Measurements from ENCODE around the gene TOR4A.

Gene TOR4A

DNA sequence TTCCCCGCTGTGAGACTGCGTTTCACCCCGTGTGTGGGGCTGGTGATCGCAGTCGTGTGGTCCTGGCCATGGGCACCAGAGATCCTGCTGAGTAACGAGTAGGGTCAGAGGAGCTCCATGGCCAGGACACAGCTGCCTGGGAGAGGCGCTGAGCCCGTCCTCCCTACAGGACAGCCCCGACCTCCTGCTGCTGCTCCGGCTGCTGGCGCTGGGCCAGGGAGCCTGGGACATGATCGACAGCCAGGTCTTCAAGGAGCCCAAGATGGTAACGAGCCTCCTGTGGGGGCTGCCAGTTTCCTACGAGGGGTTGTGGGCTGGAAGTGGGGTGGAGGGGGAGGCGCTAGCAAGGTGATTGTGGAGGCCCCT is 11.4 kb upstream of the TOR4A start:
- peaks cover 18 to 21% of the 10 kb centered on the region in 2 donors for H3K4me1 ChIP-seq (ENCODE audit: control insufficient read depth in 1 of 2, insufficient read depth in 2 of 2, low read length in 2 of 2)
- no peaks in the 10 kb centered on the region for H3K9me3 ChIP-seq (ENCODE audit: control insufficient read depth in 1 of 2, low read length in 2 of 2)
- no peak overlapping the region for H3K9ac ChIP-seq (ENCODE audit: low read depth in 1 of 2, low read length in 2 of 2)
- H3K36me3 ChIP-seq (ENCODE audit: control insufficient read depth in 1 of 2, insufficient read depth in 2 of 2, low read length in 2 of 2), result peaks cover 12 to 45% of the 10 kb centered on the region in 2 donors
- no peak overlapping the region for H3K4me3 ChIP-seq (ENCODE audit: low read depth in 1 of 2, low read length in 2 of 2)
- H3K27ac ChIP-seq (ENCODE audit: low read depth, low read length), result no peak overlapping the region
- no peaks in the 10 kb centered on the region for H3K27me3 ChIP-seq (ENCODE audit: control insufficient read depth in 1 of 2, insufficient read depth in 2 of 2, low read length in 2 of 2)

- Histone ChIP-seq H3K27ac (ENCODE audit: low read depth, low read length) (no peak overlapping the region), H3K36me3 (ENCODE audit: control insufficient read depth in 1 of 2, insufficient read depth in 2 of 2, low read length in 2 of 2) (peaks cover 12 to 46% of the 10 kb centered on the region in 2 donors), H3K9me3 (ENCODE audit: control insufficient read depth in 1 of 2, low read length in 2 of 2) (no peaks in the 10 kb centered on the region), H3K4me3 (ENCODE audit: low read depth in 1 of 2, low read length in 2 of 2) (no peak overlapping the region), H3K9ac (ENCODE audit: low read depth in 1 of 2, low read length in 2 of 2) (no peak overlapping the region), H3K4me1 (ENCODE audit: control insufficient read depth in 1 of 2, insufficient read depth in 2 of 2, low read length in 2 of 2) (peaks cover 18 to 21% of the 10 kb centered on the region in 2 donors), H3K27me3 (ENCODE audit: control insufficient read depth in 1 of 2, insufficient read depth in 2 of 2, low read length in 2 of 2) (no peaks in the 10 kb centered on the region)
Measured at GRCh38 chr9:137266585-137267453, 10.7 kb upstream of the TOR4A start.

GRCh38 chr9:137267933-137268355 is 9.6 kb upstream of the TOR4A start:
- H3K9me3 ChIP-seq (ENCODE audit: control insufficient read depth in 1 of 2, low read length in 2 of 2), result no peaks in the 10 kb centered on the region
- no peaks in the 10 kb centered on the region for H3K27me3 ChIP-seq (ENCODE audit: control insufficient read depth in 1 of 2, insufficient read depth in 2 of 2, low read length in 2 of 2)
- H3K27ac ChIP-seq (ENCODE audit: low read depth, low read length), result no peak overlapping the region
- H3K36me3 ChIP-seq (ENCODE audit: control insufficient read depth in 1 of 2, insufficient read depth in 2 of 2, low read length in 2 of 2), result peaks cover 12 to 55% of the 10 kb centered on the region in 2 donors
- H3K4me1 ChIP-seq (ENCODE audit: control insufficient read depth in 1 of 2, insufficient read depth in 2 of 2, low read length in 2 of 2), result peaks cover 18 to 21% of the 10 kb centered on the region in 2 donors
- no peak overlapping the region for H3K9ac ChIP-seq (ENCODE audit: low read depth in 1 of 2, low read length in 2 of 2)
- H3K4me3 ChIP-seq (ENCODE audit: low read depth in 1 of 2, low read length in 2 of 2), result no peak overlapping the region

DNA sequence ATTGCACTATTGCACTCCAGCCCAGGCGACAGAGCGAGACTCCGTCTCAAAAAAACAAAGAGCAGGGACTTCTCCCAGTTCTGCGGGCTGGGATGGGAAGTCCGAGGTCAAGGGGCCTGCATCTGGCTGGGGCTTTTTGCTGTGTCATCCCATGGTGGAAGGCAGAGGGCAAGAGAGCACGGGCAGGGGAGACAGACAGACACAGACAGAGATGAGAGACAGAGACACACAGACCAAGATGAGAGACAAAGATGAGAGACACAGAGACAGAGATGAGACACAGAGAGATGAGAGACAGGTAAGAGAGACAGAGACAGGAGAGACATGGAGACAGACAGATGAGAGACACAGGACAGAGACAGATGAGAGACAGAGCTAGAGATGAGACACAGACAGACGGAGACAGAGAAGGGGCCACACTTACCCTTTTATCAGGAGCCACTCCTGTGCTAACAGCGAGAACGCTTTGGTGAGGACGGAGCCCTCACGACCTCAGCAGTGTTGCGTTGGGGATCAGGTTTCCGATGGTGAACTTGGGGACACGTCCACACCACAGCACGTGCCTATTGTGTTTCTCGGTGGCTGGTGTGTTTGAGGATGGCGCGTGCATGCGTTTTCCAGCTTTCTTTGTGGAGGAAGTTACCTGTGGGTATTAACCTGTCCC is 8.9 kb upstream of the TOR4A start:
- Histone ChIP-seq H3K27me3 (ENCODE audit: control insufficient read depth in 1 of 2, insufficient read depth in 2 of 2, low read length in 2 of 2) (no peaks in the 10 kb centered on the region), H3K9ac (ENCODE audit: low read depth in 1 of 2, low read length in 2 of 2) (peak overlapping the region; percentile 12 to 13), H3K36me3 (ENCODE audit: control insufficient read depth in 1 of 2, insufficient read depth in 2 of 2, low read length in 2 of 2) (peaks cover 12 to 57% of the 10 kb centered on the region in 2 donors), H3K27ac (ENCODE audit: low read depth, low read length) (peak overlapping the region; percentile 42), H3K4me3 (ENCODE audit: low read depth in 1 of 2, low read length in 2 of 2) (peak overlapping the region; percentile 33 to 59), H3K4me1 (ENCODE audit: control insufficient read depth in 1 of 2, insufficient read depth in 2 of 2, low read length in 2 of 2) (peaks cover 18 to 22% of the 10 kb centered on the region in 2 donors), H3K9me3 (ENCODE audit: control insufficient read depth in 1 of 2, low read length in 2 of 2) (no peaks in the 10 kb centered on the region)

DNA sequence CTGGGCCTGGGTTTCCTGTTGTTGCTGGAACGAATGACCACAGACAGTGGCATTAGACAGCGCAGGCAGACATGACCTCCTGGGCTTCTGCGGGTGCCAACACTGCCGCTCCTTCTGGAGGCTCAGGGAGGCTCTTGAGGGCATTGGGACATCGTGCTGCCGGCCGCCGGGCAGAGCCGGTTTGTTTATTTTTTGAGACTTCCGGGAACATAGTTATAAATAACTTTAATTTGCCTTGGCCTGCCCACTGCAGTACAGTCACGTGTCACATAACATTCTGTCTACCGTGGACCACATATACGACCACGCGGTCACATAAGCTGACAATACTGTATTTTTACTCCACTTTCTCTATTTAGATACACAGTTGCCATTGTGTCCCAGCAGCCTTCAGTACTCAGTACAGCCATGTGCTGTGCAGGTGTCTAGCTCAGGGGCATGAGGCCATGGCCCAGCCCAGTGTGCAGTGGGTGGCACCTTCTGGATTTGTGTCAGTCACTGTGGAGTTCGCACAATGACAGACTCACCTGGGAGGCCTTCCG is 8.2 kb upstream of the TOR4A start:
- H3K27me3 ChIP-seq (ENCODE audit: control insufficient read depth in 1 of 2, insufficient read depth in 2 of 2, low read length in 2 of 2), result no peaks in the 10 kb centered on the region
- peak overlapping the region; percentile 12 to 13 for H3K9ac ChIP-seq (ENCODE audit: low read depth in 1 of 2, low read length in 2 of 2)
- H3K4me3 ChIP-seq (ENCODE audit: low read depth in 1 of 2, low read length in 2 of 2), result peak overlapping the region; percentile 33 to 59
- H3K27ac ChIP-seq (ENCODE audit: low read depth, low read length), result peak overlapping the region; percentile 42
- H3K9me3 ChIP-seq (ENCODE audit: control insufficient read depth in 1 of 2, low read length in 2 of 2), result no peaks in the 10 kb centered on the region
- H3K4me1 ChIP-seq (ENCODE audit: control insufficient read depth in 1 of 2, insufficient read depth in 2 of 2, low read length in 2 of 2), result peaks cover 24 to 28% of the 10 kb centered on the region in 2 donors
- H3K36me3 ChIP-seq (ENCODE audit: control insufficient read depth in 1 of 2, insufficient read depth in 2 of 2, low read length in 2 of 2), result peaks cover 12 to 50% of the 10 kb centered on the region in 2 donors

DNA sequence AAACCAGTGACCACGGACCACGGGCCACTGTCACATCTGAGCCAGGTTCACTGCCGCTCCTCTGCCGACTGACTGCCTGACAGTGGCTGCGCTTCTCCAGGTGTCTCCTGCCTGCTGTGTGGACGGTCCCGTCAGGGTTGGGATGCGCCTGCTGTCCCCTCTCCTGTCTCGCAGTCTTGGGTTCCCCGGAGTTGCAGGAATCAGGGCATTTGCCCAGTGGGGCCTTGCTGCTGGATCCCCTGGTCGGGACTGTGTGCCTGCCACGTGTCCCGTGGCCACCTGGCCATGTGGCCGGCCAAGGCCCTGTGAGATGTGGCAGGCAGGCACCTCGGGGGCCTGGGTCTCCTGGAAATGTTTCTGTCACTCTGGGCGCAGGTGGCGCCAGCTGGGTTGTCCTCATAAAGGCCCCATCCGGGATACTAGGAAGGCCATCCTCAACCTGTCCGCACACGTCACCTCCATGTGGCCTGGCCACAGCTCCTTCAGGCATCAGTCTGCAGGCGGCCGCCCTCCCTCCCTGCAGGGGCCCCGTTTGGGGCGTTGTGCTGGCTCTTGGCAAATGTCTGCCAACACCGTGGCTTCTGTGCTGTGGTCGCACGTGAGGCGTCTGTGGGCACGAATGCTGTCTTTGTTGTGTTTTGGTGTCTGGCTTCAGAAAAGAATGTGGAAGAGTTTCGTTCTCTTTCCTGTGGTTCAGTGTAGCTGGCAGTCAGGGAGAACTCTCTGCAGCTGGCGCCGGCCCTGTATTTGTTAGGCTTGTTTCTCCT is 6.4 kb upstream of the TOR4A start:
- no peak overlapping the region for H3K27ac ChIP-seq (ENCODE audit: low read depth, low read length)
- peaks cover 7 to 38% of the 10 kb centered on the region in 2 donors for H3K36me3 ChIP-seq (ENCODE audit: control insufficient read depth in 1 of 2, insufficient read depth in 2 of 2, low read length in 2 of 2)
- H3K4me1 ChIP-seq (ENCODE audit: control insufficient read depth in 1 of 2, insufficient read depth in 2 of 2, low read length in 2 of 2), result peaks cover 36 to 45% of the 10 kb centered on the region in 2 donors
- H3K27me3 ChIP-seq (ENCODE audit: control insufficient read depth in 1 of 2, insufficient read depth in 2 of 2, low read length in 2 of 2), result no peaks in the 10 kb centered on the region
- no peaks in the 10 kb centered on the region for H3K9me3 ChIP-seq (ENCODE audit: control insufficient read depth in 1 of 2, low read length in 2 of 2)
- H3K4me3 ChIP-seq (ENCODE audit: low read depth in 1 of 2, low read length in 2 of 2), result no peak overlapping the region
- H3K9ac ChIP-seq (ENCODE audit: low read depth in 1 of 2, low read length in 2 of 2), result no peak overlapping the region

DNA sequence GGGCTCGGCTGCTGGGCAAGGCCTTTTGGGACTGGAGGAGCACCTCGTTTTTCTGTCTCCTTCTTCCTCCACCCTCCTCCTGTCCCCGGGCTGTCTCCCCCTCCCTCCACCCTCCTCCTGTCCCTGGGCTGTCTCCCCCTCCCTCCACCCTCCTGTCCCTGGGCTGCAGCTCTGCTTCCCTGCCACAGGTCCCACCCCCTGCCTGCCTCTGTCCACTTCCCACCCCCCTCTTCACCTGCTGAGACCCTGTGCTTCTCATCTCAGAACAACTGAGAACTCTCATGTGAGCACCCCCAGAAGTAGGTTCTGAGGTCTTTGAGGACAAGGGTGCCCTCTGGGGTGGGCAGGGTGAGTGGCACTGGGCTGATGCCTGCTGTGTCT is 5.8 kb upstream of the TOR4A start:
- H3K9ac ChIP-seq (ENCODE audit: low read depth in 1 of 2, low read length in 2 of 2), result no peak overlapping the region
- H3K4me3 ChIP-seq (ENCODE audit: low read depth in 1 of 2, low read length in 2 of 2), result no peak overlapping the region
- H3K27ac ChIP-seq (ENCODE audit: low read depth, low read length), result no peak overlapping the region
- H3K27me3 ChIP-seq (ENCODE audit: control insufficient read depth in 1 of 2, insufficient read depth in 2 of 2, low read length in 2 of 2), result no peaks in the 10 kb centered on the region
- H3K9me3 ChIP-seq (ENCODE audit: control insufficient read depth in 1 of 2, low read length in 2 of 2), result no peaks in the 10 kb centered on the region
- H3K36me3 ChIP-seq (ENCODE audit: control insufficient read depth in 1 of 2, insufficient read depth in 2 of 2, low read length in 2 of 2), result peaks cover 3 to 32% of the 10 kb centered on the region in 2 donors
- peaks cover 42 to 50% of the 10 kb centered on the region in 2 donors for H3K4me1 ChIP-seq (ENCODE audit: control insufficient read depth in 1 of 2, insufficient read depth in 2 of 2, low read length in 2 of 2)

DNA sequence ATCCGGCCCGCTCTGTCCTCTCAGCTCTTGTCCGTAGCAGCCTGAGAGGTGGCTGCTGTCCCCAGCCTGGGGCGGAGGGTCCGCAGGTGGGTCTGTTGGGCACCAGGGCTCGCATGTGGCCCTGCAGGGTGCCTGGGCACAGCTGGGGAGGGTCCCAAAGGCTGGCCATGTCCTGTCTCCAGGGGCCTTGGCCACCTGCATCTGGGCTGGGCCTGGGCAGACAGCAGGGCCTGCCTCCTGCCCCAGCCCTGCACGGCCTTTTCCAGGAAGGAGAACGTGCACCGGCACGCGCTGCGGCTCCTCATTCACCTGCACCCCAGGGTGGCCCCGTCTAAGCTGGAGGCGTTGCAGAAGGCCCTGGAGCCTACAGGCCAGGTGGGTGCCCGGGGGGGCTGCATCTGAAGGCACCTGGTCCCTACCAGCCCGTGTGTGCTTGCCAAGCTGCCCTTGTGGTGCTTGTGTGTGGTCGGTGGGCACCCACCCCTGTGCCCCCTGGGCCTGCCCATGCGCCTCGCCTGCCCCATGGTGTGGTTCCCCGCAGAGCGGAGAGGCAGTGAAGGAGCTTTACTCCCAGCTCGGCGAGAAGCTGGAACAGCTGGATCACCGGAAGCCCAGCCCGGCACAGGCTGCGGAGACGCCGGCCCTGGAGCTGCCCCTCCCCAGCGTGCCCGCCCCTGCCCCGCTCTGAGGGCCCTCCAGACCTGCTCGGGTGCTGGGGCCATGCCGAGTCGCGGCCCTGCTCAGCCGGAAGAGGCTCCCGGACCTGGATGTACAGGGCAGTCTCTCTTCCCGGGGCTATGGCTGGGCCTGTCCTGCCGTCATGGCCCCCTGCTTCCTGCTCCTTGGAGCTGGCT is 5.1 kb upstream of the TOR4A start:
- H3K27ac ChIP-seq (ENCODE audit: low read depth, low read length), result no peak overlapping the region
- H3K9me3 ChIP-seq (ENCODE audit: control insufficient read depth in 1 of 2, low read length in 2 of 2), result no peaks in the 10 kb centered on the region
- H3K9ac ChIP-seq (ENCODE audit: low read depth in 1 of 2, low read length in 2 of 2), result no peak overlapping the region
- H3K36me3 ChIP-seq (ENCODE audit: control insufficient read depth in 1 of 2, insufficient read depth in 2 of 2, low read length in 2 of 2), result peaks cover 3 to 27% of the 10 kb centered on the region in 2 donors
- H3K4me3 ChIP-seq (ENCODE audit: low read depth in 1 of 2, low read length in 2 of 2), result no peak overlapping the region
- H3K27me3 ChIP-seq (ENCODE audit: control insufficient read depth in 1 of 2, insufficient read depth in 2 of 2, low read length in 2 of 2), result no peaks in the 10 kb centered on the region
- peaks cover 49 to 58% of the 10 kb centered on the region in 2 donors for H3K4me1 ChIP-seq (ENCODE audit: control insufficient read depth in 1 of 2, insufficient read depth in 2 of 2, low read length in 2 of 2)

DNA sequence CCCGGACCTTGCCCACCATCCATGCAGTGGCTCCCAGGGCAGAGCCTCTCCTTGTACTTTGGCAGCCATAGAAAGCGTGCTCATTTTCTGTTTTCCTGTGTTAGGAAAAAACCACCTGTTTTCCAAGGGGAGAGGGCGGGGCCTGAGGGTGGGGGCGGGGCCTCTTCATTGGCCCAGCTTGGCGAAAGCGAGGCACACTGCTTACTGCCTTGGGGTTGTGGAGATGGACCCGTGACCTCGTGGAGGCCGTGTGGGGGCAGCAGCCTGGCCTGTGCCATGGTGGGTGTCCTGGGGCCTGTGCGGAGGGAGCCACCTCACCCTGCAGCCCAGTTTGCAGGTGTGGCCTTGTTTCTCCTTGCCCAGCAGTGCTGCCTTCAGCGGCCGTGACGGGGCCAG is 4.4 kb upstream of the TOR4A start:
- Histone ChIP-seq H3K36me3 (ENCODE audit: control insufficient read depth in 1 of 2, insufficient read depth in 2 of 2, low read length in 2 of 2) (peaks cover 3 to 27% of the 10 kb centered on the region in 2 donors), H3K9me3 (ENCODE audit: control insufficient read depth in 1 of 2, low read length in 2 of 2) (no peaks in the 10 kb centered on the region), H3K27me3 (ENCODE audit: control insufficient read depth in 1 of 2, insufficient read depth in 2 of 2, low read length in 2 of 2) (no peaks in the 10 kb centered on the region), H3K27ac (ENCODE audit: low read depth, low read length) (no peak overlapping the region), H3K4me1 (ENCODE audit: control insufficient read depth in 1 of 2, insufficient read depth in 2 of 2, low read length in 2 of 2) (peaks cover 45 to 59% of the 10 kb centered on the region in 2 donors), H3K4me3 (ENCODE audit: low read depth in 1 of 2, low read length in 2 of 2) (no peak overlapping the region), H3K9ac (ENCODE audit: low read depth in 1 of 2, low read length in 2 of 2) (no peak overlapping the region)

All from duodenal mucosa (tissue), 2 donors.